ENCODE measurements around the gene CTIF. TPM values are rescaled to one million over a fixed set of nuclear protein-coding genes. Genes with fewer than 3 reads are reported as not detected.

Gene CTIF
- total RNA-seq, 4 donors from 2014 or later, result 72.2 to 137 (median 86.5) TPM

DNA sequence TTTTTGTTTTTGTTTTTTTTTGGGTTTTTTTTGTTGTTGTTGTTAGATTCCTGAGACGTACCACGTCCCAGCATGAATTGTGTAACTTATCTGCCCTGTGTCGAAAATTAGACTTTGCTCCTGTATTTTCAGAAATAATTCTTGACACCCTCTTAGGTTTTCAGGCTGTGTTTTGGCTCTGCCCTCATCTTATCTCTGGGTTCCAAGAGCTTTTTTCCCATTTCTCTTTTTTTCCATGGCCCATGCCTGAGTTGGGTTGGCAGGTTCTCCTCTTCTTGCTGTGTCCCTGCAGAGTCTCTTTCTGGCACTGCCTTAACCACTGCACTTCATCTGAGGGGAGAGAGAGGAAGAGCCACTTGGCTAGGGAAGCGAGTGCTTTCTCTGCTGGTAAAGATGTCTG, 42.4 kb downstream of the CTIF start:
- Histone ChIP-seq H3K4me3 (no peak overlapping the region), H3K9me3 (peaks cover 0 to 3% (median 0%) of the 10 kb centered on the region in 4 donors), H3K36me3 (no peaks in the 10 kb centered on the region), H3K4me1 (peaks cover 0 to 32% (median 4%) of the 10 kb centered on the region in 4 donors), H3K27me3 (no peaks in the 10 kb centered on the region), H3K27ac (peak overlapping the region in 1 of 4 donors; percentile 56)
- WGBS, 2 donors, result 70 to 78% methylated on average over 4 of the region's 4 CpGs
- peak in 1 of 2 donors; percentile 14 for DNase-seq (ENCODE audit: low spot score in 2 of 2)
- TF ChIP-seq POLR2A (IDR thresholded peaks at IDR 0.05) (no peak), EP300 (IDR thresholded peaks at IDR 0.05) (no peak)
- TF ChIP-seq, protein P1, sequence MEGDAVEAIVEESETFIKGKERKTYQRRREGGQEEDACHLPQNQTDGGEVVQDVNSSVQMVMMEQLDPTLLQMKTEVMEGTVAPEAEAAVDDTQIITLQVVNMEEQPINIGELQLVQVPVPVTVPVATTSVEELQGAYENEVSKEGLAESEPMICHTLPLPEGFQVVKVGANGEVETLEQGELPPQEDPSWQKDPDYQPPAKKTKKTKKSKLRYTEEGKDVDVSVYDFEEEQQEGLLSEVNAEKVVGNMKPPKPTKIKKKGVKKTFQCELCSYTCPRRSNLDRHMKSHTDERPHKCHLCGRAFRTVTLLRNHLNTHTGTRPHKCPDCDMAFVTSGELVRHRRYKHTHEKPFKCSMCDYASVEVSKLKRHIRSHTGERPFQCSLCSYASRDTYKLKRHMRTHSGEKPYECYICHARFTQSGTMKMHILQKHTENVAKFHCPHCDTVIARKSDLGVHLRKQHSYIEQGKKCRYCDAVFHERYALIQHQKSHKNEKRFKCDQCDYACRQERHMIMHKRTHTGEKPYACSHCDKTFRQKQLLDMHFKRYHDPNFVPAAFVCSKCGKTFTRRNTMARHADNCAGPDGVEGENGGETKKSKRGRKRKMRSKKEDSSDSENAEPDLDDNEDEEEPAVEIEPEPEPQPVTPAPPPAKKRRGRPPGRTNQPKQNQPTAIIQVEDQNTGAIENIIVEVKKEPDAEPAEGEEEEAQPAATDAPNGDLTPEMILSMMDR (IDR thresholded peaks at IDR 0.05), result no peak

DNA sequence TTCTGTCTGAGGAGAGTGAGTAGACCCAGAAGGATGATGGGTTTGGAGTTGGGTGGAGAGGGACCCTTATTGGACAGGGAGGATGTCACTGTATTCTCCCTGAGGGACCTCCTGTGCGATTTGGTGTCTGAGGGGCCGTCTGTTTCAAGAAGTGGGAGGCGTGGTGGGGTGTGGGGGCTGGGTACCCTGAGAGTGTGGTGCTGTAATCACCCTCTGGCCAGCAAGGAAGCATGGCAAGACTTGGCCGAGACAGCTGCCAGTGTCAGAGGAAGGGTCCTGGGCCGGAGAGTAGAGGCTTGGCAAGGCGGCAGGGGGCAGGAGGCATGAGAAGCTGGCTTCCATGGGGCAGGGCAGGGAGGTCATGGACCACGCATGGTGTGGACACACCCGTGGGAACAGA, 43.1 kb downstream of the CTIF start:
- Histone ChIP-seq H3K36me3 (no peaks in the 10 kb centered on the region), H3K9me3 (peaks cover 0 to 3% (median 0%) of the 10 kb centered on the region in 4 donors), H3K4me1 (peaks cover 0 to 26% (median 3%) of the 10 kb centered on the region in 4 donors), H3K27ac (peak overlapping the region in 1 of 4 donors; percentile 56), H3K27me3 (no peaks in the 10 kb centered on the region), H3K4me3 (no peak overlapping the region)
- TF ChIP-seq, protein P1 (IDR thresholded peaks at IDR 0.05), result no peak
- TF ChIP-seq POLR2A (IDR thresholded peaks at IDR 0.05) (no peak), EP300 (IDR thresholded peaks at IDR 0.05) (no peak)
- 87 to 89% methylated on average over 8 of the region's 8 CpGs for WGBS, 2 donors
- no peak for DNase-seq (ENCODE audit: low spot score in 2 of 2)

DNA sequence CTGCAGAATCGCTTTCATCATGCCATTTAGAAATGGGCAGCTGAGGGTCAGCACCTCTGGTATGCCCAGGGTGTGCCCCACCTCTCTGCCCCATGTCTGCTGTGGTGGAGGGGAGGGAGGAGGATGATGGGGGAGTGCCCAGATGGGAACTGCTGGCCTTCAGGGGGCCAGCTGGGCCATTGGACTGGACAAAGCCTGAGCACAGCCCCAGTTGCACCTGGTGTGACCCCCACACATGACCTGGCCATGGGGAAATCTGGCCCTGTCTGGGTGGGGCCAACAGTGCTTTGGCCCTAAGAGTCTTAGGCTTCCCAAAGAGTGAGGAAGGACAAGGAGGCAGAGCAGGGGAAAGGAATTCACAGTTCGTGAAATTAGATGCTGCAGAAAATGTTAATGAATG, 44.1 kb downstream of the CTIF start:
- no peaks in the 10 kb centered on the region for H3K27me3 ChIP-seq
- peaks cover 0 to 3% (median 0%) of the 10 kb centered on the region in 4 donors for H3K9me3 ChIP-seq
- DNase-seq (ENCODE audit: low spot score in 2 of 2), result no peak
- peaks cover 0 to 26% (median 3%) of the 10 kb centered on the region in 4 donors for H3K4me1 ChIP-seq
- no peaks in the 10 kb centered on the region for H3K36me3 ChIP-seq
- WGBS, 2 donors, result 93 to 97% methylated on average over 2 of the region's 2 CpGs
- no peak overlapping the region for H3K27ac ChIP-seq
- H3K4me3 ChIP-seq, result no peak overlapping the region
- TF ChIP-seq POLR2A (IDR thresholded peaks at IDR 0.05) (no peak), EP300 (IDR thresholded peaks at IDR 0.05) (no peak)
- TF ChIP-seq, protein P1 (IDR thresholded peaks at IDR 0.05), result no peak

DNA sequence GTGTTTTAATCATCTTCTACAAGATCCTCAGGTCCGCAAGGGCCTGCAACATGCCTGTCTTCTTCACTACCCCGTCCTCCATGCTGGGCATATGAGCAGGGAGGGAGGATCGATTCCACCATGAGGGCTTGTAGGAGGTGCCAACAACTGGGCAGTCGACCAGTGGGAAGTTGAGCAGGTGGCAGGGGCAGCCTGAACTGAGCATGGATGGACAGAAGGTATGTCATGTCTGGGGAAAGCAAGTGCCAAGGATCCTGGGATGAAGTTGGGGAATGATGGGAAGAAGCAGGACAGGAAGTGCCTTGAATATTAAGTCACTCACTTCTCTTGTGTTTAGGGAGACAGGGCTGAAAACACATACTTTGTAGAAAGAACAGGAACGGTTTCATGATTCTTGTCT, 44.7 kb downstream of the CTIF start:
- Histone ChIP-seq H3K4me1 (peaks cover 0 to 26% (median 3%) of the 10 kb centered on the region in 4 donors), H3K27ac (no peak overlapping the region)
- WGBS, 2 donors, result 80 to 81% methylated on average over 5 of the region's 5 CpGs

DNA sequence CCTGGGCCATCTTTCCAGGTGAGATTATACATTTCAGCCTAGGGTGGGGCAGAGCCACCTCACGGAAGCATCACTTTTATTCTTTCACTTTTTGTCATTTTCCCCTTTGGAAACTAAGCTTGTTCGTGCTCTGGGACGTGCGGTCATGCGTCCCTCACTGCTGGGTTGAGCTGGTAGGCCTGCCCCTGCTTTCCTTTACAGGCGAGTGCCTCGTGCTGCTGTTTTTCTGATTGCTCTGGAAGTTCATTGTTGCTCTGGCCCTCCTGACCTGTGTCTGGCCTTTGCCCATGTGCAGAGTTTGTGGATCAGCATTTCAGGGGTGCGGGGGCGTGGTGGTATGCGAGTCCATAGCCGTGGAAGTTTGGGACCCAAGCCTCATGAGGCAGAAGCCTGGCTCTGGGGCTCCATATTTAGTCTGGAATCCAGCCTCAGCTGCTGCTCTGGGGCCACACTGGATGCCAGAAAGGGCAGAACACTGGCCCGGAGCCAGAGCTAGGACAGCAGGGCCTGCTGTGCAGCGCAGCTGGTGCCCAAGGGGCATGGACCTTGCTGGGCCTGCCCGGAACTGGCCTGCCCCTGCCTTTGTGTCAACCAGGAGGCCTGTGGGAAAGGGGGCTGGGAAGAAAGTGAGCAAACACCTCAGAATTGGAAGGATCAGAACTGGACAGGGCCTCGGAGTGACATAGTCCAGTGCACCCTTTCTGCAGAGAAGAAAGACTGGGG, 51.1 kb downstream of the CTIF start:
- no peaks in the 10 kb centered on the region for H3K27me3 ChIP-seq
- H3K4me3 ChIP-seq, result no peak overlapping the region
- peak in 1 of 2 donors; percentile 18 for DNase-seq (ENCODE audit: low spot score in 2 of 2)
- 35 to 44% methylated on average over 14 to 15 of the region's 15 CpGs for WGBS, 2 donors
- H3K4me1 ChIP-seq, result peaks cover 0 to 24% (median 6%) of the 10 kb centered on the region in 4 donors
- H3K9me3 ChIP-seq, result no peaks in the 10 kb centered on the region
- H3K27ac ChIP-seq, result peak overlapping the region in 3 of 4 donors; percentile 13 to 80 (median 67)
- TF ChIP-seq, protein P1 (IDR thresholded peaks at IDR 0.05), result no peak
- TF ChIP-seq POLR2A (IDR thresholded peaks at IDR 0.05), result no peak
- TF ChIP-seq EP300 (IDR thresholded peaks at IDR 0.05), result peak in 1 of 2 donors; percentile 75
- peaks cover 0 to 4% (median 0%) of the 10 kb centered on the region in 3 donors for H3K36me3 ChIP-seq

More for the DNA sequence above, 44.7 kb downstream of the CTIF start:
- H3K36me3 ChIP-seq, result no peaks in the 10 kb centered on the region
- no peak for DNase-seq (ENCODE audit: low spot score in 2 of 2)
- no peaks in the 10 kb centered on the region for H3K27me3 ChIP-seq
- H3K9me3 ChIP-seq, result no peaks in the 10 kb centered on the region
- TF ChIP-seq, protein P1 (IDR thresholded peaks at IDR 0.05), result no peak
- TF ChIP-seq EP300 (IDR thresholded peaks at IDR 0.05), result no peak
- TF ChIP-seq POLR2A (IDR thresholded peaks at IDR 0.05), result no peak
- no peak overlapping the region for H3K4me3 ChIP-seq
